T47D (cell line): Measurements from ENCODE around the gene EML1.

Experiments used
- DNase-seq, 2 experiments: peaks; one replicate each; pipeline versions ENCODE4 v3.0.0 to v3.0.0-alpha.2; 2011 to 2012; ENCODE audit warnings: low read depth in 1 of 2, low spot score in 1 of 2
- JUND ChIP-seq: IDR thresholded peaks from 2 replicates; pipeline ENCODE4 v1.6.1; 2012; ENCODE audit warnings: low read depth
- in situ Hi-C: cut with HindIII; loops from 2 replicates; pipeline ENCODE4 v1.10.0; 2016; ENCODE audit warnings: low sequenced_read_pairs, low pct_unique_long_range_greater_than_20kb

EML1 gene

DNA sequence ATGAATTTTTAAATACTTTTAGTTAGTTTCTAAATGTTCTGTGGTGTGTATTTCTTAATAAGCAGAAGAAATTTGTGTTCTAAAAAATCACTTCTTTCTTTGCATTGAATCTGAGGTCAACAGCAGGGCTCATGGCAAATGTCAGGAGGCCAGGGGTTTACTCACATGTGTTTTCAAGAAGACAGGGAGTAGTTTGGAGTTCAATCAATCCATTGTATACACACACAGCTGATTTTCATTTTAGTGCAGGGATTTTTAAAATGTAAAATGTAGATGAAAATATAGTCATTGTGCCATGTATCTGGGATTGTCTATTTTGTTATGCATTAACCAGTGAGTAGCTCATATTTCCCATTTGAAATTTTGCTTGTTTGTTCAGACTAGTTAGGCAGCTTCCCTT lies 62.1 kb downstream of the EML1 start:
- in situ Hi-C loops = no loop called here
- no peak for TF ChIP-seq JUND
- no peak for DNase-seq

DNA sequence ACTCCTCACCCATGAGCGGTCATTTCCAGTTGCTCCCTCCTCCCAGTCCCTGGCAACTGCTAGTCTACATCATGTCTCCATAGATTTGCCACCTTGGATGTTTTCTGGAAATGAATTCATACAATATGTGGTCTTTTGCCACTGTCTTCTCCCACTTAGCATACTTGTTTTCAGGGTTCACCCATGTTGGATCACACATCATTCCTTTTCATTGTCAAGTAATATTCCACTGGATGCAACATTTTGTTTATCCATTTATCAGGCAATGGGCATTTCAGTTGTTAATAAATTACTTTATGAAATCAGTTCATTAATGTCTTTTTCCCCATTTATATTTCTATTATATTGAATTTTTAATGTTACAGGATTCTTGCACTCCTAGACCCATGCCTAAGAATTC lies 64.3 kb downstream of the EML1 start:
- no peak for TF ChIP-seq JUND
- in situ Hi-C loops = no loop called here
- no peak for DNase-seq

DNA sequence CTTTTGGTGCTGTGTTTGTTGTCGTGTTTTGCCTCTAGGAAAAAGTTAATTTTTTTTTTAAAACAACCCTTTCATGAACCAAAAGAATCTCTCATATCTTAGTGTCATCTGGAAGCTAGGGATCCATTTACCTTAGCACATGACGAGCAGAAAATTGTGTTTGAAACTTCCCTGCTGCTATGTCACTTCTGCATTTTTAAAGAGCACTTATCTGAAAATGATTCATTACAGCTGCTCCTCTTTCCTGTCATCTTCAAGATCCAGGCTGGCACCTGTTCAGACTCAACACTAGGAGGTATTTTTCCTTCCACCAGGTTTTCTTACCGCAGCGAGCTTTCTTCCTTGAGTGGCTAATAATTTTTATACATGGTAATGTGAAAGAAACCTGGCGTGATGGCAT lies 67.0 kb downstream of the EML1 start:
- DNase-seq = no peak
- in situ Hi-C loops = no loop called here
- TF ChIP-seq JUND = no peak

DNA sequence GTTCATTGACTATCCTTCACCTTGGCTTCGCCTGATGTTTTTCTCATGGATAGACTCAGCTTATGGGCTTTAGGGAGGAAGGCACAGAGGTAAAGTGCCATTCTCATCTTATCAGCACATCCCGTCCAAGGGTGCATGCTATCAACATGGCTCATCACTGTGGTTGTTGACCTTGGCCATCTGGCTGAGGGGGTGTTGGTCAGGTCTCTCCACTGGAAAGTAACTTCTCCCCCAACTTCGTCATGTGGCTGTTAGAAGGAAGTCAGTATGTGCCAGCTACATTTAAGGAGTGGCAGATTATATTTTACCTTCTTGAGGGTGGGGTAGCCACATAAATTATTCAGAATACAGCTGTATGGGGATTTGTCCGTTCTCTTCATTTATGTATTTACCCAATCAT lies 68.9 kb downstream of the EML1 start:
- in situ Hi-C loops = no loop called here
- no peak for DNase-seq
- TF ChIP-seq JUND = no peak

DNA sequence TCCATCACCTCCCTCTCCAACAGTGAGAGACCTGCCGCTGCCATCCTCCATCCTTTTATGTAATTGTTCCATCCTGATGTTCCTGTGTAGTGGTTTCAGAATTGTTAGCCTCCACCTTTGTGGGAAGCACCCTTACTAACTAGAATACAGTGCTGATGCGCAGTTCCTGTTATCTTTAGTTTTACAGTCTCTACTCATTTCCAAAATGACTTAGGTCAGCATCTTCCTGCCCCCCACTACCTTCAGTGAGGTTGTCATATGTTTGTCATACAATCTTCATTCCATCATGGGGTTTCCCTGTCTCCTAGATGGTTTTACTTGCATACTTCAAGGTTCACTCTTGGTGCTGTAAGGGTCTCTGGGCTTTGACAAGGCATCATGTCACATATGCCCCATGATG lies 69.8 kb downstream of the EML1 start:
- no peak for DNase-seq
- no peak for TF ChIP-seq JUND
- in situ Hi-C loops = no loop called here

DNA sequence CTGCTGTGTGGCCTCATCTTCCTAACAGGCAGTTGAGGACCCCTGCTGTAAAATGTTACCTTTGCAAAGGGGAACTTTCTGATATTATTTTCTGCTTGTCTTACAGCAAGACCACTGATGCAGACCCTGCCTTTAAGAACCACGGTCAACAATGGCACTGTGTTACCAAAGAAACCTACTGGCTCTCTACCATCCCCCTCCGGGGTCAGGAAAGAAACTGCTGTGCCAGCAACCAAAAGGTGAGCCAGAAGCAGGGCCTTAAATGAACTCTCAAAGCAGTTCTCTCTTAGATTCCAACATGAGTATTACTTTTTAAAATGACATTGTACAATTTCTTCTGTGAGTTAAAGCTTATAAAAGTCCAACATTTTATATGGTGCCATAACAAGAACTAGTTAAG lies 72.2 kb downstream of the EML1 start:
- TF ChIP-seq JUND = no peak
- no peak for DNase-seq
- in situ Hi-C loops = no loop called here

DNA sequence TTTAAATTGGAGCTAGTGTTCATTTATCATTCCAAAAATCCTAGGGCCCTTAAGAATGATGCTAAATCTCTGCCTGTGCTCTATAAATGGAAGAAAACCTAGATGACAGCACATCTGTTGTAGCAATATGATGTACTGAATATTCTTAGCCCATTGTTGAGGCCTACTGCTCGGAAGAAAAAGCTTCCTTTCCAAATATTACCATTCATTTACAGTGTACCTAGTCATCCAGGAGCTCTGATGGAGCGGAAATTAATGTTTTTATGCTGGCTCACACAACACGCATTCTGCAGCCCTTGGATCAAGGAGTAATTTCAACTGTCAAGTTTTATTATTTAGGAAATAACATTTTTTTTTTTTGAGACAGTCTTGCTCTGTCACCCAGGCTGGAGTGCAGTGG lies 77.4 kb downstream of the EML1 start:
- in situ Hi-C loops = no loop called here
- no peak for TF ChIP-seq JUND
- no peak for DNase-seq

DNA sequence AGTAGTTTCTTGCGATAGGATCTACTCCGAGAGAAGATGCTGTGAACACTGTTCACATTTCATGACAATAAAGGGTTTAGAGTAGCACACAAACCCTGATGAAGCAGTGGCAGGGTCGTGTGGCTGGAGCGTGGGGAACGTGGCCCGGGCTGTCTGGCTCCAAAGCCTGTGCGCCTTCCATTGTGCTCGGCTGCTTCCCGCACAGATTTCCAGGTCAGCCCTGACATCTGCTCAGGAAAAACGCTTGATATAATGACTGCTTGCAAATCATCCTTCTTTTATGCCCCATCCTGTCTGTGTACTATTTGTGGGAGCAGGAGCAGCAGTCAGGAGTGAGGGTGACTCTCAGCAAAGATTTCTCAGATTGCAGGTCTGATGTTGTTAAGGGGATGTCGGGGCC lies 78.6 kb downstream of the EML1 start:
- no peak for DNase-seq
- no peak for TF ChIP-seq JUND
- in situ Hi-C loops = no loop called here

DNA sequence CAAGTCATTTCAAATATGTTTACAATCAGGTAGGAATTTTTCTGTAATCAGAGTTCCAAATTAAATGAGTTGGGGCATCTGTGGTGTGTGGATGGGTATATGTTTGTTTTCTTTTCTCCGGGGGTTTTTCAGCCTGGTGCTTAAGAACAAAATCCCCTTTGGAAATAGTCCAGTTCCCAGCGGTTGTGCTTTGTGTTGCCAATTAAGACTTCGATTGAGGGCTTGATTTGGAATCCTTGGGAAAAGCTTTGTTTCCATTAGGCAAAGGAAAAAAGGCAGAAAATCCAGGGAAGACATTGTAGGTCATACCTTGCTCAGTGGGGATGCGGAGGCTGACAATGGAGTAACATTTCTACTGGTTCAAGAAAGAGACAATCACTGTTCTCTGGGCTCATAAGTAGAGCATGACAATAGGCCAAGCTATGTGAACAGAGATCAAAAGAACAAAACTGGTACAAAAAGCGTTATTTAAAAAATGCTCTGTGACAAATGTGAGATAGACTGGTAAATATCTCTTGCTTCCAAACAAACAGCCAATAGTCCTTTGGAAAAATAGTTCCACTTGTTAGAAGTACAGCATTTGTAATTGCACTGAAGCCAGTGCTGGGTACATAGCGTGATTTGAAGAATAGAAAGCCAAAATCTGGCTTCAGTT lies 79.7 kb downstream of the EML1 start:
- DNase-seq = no peak
- in situ Hi-C loops = no loop called here

DNA sequence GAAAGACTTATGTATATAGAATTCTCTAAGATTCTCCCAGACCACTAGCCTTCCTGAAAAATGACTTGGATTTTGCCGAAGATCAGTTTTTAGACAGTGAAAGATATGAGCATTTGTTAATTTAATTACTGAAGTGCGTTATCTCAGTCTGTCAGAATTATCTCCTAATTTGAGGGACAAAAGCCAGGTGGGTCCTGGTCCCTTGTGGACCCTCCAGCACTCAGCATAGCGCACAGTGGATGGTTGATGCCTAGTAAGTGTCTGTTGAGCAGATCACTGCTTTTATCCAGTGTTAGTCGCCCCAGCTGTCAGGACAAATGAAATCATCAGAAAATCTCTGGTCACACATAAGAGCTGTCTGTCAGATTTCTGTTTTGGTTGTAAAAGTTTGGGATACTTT lies 80.4 kb downstream of the EML1 start:
- no peak for TF ChIP-seq JUND
- in situ Hi-C loops = no loop called here
- DNase-seq = no peak

More for the DNA sequence above, 79.7 kb downstream of the EML1 start:
- no peak for TF ChIP-seq JUND

DNA sequence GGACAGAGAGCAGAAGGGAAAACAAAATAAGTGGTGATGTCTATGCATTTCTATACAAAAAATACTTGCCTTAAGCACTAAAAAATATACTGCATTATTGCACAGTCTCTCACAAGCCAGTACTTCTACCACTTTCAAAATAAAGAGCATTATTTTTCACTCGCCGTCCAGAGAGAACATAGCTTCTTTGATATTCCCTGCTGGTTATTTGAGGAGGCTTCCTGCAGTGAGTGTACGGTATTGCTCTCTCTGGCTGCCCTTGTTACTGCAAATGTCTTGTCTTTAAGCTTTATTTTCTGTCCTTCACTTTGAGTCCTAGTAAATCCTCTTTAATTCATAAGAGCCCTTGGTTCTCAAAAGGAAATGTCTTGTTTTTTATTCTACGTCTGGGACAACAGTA lies 81.1 kb downstream of the EML1 start:
- in situ Hi-C loops = no loop called here
- DNase-seq = no peak
- no peak for TF ChIP-seq JUND

DNA sequence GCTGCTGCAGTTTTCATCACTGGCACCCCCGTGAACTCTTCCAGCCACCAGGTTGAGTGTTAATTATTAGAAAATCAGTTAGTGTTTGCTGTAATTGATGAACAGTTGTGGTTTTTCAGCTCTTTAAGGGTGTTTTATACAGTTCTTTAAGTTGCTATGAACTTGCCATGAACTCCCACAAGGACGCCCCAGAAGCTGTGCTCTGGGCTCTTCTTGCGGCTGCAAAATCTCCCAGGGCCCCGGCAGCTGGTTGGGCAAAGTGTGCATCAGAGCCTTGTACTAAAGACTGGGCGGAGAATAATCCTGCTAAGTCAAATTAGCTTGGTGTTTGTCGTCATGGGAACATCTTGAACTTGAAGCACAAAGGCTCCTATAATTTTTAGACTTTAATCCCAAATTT lies 82.2 kb downstream of the EML1 start:
- no peak for DNase-seq
- TF ChIP-seq JUND = no peak
- in situ Hi-C loops = no loop called here

DNA sequence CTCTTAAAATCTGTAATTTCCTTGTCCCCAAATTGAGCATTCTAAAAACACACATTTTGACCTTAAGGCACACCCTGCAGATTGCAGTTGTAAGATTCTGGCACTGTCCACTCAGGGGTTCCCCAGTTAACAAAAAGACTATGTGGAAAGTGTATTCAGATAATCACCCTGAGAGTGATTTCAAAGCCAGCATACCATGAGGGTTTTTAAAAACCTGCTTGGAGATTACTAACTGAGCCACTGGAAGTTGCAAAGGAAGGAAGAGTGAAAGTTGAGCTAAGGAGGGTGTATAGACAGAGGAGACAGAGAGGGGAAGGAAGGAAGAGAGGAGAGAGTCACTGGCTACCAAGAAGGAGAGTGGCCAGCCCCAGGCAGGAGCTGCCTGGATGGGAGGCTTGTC lies 82.6 kb downstream of the EML1 start:
- in situ Hi-C loops = no loop called here
- no peak for TF ChIP-seq JUND
- no peak for DNase-seq

DNA sequence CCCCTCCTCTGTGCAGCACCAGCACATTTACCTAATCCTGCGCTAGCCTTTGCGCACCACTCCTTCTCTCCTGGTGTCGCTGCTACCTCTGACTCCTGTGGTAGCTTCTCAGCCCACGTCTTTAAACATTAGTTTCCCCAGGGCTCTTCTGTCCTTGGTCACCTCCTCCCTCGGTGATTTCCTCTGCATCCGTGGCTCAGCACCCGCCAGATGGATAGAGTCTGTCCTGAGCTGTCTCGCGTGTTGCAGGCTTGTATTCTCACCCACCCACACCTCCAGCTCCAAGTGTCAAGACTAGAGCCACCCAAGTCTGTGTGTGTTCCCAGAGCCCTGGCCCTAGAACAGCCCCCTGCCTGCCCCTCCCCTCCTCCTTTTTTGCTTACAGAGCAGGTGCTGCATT lies 83.2 kb downstream of the EML1 start:
- no peak for TF ChIP-seq JUND
- in situ Hi-C loops = no loop called here
- no peak for DNase-seq
